ENCODE data around the gene MAD1L1. TPM values are rescaled to one million over a fixed set of nuclear protein-coding genes. Genes with fewer than 3 reads are reported as not detected.
A peak's percentile ranks its signal among the peaks of the same experiment; 100 is the strongest.
"Not testable (repeated sequence)": the region's sequence is repeated elsewhere in the genome, so short reads cannot be mapped to it uniquely, and the experiment has no call there.

Gene MAD1L1
- total RNA-seq, 1 donor from 2014 or later: 57.6 TPM

DNA sequence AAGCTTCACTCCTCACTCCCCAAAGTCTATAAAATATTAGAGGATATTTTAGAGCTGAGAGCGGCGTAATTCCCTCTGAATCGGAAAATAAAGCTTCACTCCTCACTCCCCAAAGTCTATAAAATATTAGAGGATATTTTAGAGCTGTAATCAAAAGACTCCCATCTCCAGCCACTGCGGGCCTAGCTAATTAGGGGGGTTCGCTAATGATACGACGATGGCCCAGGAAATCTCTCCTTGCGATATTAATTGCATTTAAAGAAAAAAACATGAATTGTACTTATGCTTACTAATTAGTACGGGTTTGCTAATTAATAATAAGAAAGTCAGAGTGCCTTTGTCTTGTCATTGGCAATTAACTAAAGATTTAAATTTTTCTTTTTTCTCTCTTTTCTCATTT, 235.9 kb downstream of the MAD1L1 start:
- DNase-seq: no peak
- no peaks in the 10 kb centered on the region for H3K36me3 Mint-ChIP-seq (ENCODE audit: unreplicated experiment)
- H3K4me1 Mint-ChIP-seq (ENCODE audit: low read depth, unreplicated experiment): peaks cover 33% of the 10 kb centered on the region
- H3K27me3 Mint-ChIP-seq (ENCODE audit: unreplicated experiment): peaks cover 7% of the 10 kb centered on the region
- peaks cover 12% of the 10 kb centered on the region for H3K9me3 Mint-ChIP-seq (ENCODE audit: unreplicated experiment)
- no peak overlapping the region for H3K27ac Mint-ChIP-seq (ENCODE audit: unreplicated experiment)
- TF ChIP-seq, protein P1, sequence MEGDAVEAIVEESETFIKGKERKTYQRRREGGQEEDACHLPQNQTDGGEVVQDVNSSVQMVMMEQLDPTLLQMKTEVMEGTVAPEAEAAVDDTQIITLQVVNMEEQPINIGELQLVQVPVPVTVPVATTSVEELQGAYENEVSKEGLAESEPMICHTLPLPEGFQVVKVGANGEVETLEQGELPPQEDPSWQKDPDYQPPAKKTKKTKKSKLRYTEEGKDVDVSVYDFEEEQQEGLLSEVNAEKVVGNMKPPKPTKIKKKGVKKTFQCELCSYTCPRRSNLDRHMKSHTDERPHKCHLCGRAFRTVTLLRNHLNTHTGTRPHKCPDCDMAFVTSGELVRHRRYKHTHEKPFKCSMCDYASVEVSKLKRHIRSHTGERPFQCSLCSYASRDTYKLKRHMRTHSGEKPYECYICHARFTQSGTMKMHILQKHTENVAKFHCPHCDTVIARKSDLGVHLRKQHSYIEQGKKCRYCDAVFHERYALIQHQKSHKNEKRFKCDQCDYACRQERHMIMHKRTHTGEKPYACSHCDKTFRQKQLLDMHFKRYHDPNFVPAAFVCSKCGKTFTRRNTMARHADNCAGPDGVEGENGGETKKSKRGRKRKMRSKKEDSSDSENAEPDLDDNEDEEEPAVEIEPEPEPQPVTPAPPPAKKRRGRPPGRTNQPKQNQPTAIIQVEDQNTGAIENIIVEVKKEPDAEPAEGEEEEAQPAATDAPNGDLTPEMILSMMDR (IDR thresholded peaks at IDR 0.05; ENCODE audit: partially characterized antibody, unreplicated experiment): no peak
- H3K4me3 Mint-ChIP-seq (ENCODE audit: unreplicated experiment): no peak overlapping the region

DNA sequence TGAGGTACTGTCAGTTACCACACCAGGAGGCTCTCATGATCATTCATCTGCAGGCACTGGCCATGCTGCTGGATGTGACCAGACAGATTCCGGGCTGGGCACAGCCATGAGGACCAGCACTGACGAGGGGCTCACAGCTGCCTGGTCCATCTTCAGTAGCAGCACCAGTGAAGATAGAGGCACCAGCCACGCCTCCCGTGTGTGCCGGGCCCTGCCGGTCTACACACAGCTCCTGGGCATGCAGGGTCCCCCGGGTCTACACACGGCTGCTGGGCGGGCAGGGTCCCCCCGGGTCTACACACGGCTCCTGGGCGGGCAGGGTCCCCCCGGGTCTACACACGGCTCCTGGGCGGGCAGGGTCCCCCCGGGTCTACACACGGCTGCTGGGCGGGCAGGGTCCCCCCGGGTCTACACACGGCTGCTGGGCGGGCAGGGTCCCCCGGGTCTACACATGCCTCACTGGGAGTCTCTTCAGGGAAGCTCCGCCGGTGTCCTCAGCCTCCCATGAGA, 236.8 kb downstream of the MAD1L1 start:
- H3K9me3 Mint-ChIP-seq (ENCODE audit: unreplicated experiment): peaks cover 12% of the 10 kb centered on the region
- not testable (repeated sequence) for H3K27ac Mint-ChIP-seq (ENCODE audit: unreplicated experiment); H3K4me3 Mint-ChIP-seq (ENCODE audit: unreplicated experiment); H3K27me3 Mint-ChIP-seq (ENCODE audit: unreplicated experiment); DNase-seq; H3K36me3 Mint-ChIP-seq (ENCODE audit: unreplicated experiment)
- H3K4me1 Mint-ChIP-seq (ENCODE audit: low read depth, unreplicated experiment): peaks cover 32% of the 10 kb centered on the region

DNA sequence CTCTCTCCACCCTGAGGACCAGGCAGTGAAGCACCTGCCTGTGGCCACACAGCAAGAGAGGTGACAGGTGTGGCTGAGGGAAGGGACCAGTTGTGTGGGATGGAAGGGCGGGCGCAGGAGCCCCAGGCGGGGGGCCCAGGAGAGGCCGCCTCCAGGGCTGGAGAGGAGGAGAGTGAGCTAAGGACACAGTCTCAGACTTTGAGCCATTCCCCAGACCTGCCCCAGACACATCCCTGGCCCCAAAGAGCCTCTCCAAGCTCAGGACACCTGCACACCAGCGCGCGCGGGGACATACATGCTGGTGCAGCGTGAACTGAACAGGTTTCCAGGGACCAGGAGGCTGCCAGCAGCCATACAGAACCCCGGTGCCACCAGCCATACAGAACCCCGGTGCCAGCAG, 237.3 kb downstream of the MAD1L1 start:
- no peak for DNase-seq
- Mint-ChIP-seq H3K4me3 (ENCODE audit: unreplicated experiment) (no peak overlapping the region), H3K36me3 (ENCODE audit: unreplicated experiment) (no peaks in the 10 kb centered on the region), H3K27me3 (ENCODE audit: unreplicated experiment) (peaks cover 7% of the 10 kb centered on the region), H3K4me1 (ENCODE audit: low read depth, unreplicated experiment) (peaks cover 32% of the 10 kb centered on the region), H3K27ac (ENCODE audit: unreplicated experiment) (peak overlapping the region; percentile 72), H3K9me3 (ENCODE audit: unreplicated experiment) (peaks cover 12% of the 10 kb centered on the region)
- TF ChIP-seq, protein P1 (IDR thresholded peaks at IDR 0.05; ENCODE audit: partially characterized antibody, unreplicated experiment): no peak

- TF ChIP-seq, protein P1 (IDR thresholded peaks at IDR 0.05; ENCODE audit: partially characterized antibody, unreplicated experiment): no peak
- Mint-ChIP-seq H3K27ac (ENCODE audit: unreplicated experiment) (peak overlapping the region; percentile 72), H3K27me3 (ENCODE audit: unreplicated experiment) (peaks cover 5% of the 10 kb centered on the region), H3K36me3 (ENCODE audit: unreplicated experiment) (no peaks in the 10 kb centered on the region), H3K4me1 (ENCODE audit: low read depth, unreplicated experiment) (peaks cover 32% of the 10 kb centered on the region), H3K4me3 (ENCODE audit: unreplicated experiment) (peak overlapping the region; percentile 20), H3K9me3 (ENCODE audit: unreplicated experiment) (peaks cover 9% of the 10 kb centered on the region)
- DNase-seq: no peak
Measured at GRCh38 chr7:1994931-1995330, 237.8 kb downstream of the MAD1L1 start.

DNA sequence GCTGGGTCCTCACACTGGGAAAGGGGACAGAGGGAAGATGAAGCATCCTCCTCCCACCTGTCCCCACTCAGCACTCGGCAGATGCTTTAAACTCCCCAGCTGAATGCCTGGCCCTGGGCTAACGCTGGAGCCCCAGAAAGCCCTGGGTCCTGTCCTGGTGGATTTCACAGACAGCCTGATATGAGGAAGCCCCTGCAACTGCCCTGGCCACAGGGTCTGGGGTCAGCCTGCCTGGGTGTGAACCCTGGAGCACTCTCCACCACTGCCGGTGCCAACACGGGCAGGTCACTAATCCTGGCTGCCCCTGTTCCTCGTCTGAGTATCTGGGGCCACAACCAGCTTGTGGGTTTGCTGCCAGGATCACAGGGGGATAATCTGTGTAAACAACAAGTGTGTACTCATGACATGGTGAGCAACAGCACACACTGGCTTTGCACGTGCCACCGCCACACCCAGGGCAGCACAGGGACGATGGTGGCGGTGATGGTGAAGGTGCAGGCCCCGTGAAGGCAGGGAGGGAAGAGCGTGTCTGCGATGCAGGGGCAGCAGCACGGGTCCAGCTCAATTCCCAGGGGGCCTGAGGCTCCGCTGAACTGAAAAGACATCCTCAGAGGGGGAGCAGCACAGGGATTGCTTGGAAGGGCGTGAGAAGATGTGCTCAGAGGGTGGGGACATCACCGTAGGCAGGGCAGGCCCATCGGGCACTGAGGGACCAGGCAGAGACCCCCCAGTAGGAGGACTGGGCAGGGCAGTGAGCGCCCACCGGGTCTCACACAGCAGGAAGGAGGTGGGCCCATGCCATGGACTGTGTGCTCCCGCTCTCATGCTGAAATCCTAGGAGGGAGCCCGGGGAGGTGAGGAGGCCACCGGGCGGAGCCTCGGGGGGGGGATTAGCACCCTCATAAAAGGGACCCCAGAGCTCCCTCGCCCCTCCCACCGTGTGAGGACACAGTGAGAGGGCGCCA, 238.7 kb downstream of the MAD1L1 start:
- TF ChIP-seq, protein P1 (IDR thresholded peaks at IDR 0.05; ENCODE audit: partially characterized antibody, unreplicated experiment): no peak
- Mint-ChIP-seq H3K27me3 (ENCODE audit: unreplicated experiment) (peaks cover 8% of the 10 kb centered on the region), H3K27ac (ENCODE audit: unreplicated experiment) (peak overlapping the region; percentile 79), H3K36me3 (ENCODE audit: unreplicated experiment) (no peaks in the 10 kb centered on the region), H3K4me1 (ENCODE audit: low read depth, unreplicated experiment) (peaks cover 36% of the 10 kb centered on the region), H3K4me3 (ENCODE audit: unreplicated experiment) (peak overlapping the region; percentile 60), H3K9me3 (ENCODE audit: unreplicated experiment) (peaks cover 12% of the 10 kb centered on the region)
- DNase-seq: no peak
